Gastroesophageal sphincter (tissue), 4 donors: ENCODE data around the gene TMED3. TPM values are rescaled to one million over a fixed set of nuclear protein-coding genes. Genes with fewer than 3 reads are reported as not detected.
"Not testable (repeated sequence)": the region's sequence is repeated elsewhere in the genome, so short reads cannot be mapped to it uniquely, and the experiment has no call there.

Source experiments
- ATAC-seq: fragments of 150-250 bp; one replicate; pipeline ENCODE4 v1.9.1; 2016; ENCODE audit warnings: mild to moderate bottlenecking, moderate library complexity
- H3K27ac ChIP-seq, 4 donors: fragments of 200-600 bp; sonication (generic) in 3 of 4; 1 replicate in 3 of 4; 2 replicates in 1 of 4; pipeline ENCODE4 v1.5.1; 2016 to 2019
- H3K27me3 ChIP-seq: fragments of 200-600 bp; sonication (generic); one replicate; pipeline ENCODE4 v1.5.1; 2019
- H3K36me3 ChIP-seq, 2 donors: fragments of 200-600 bp; sonication (generic); one replicate each; pipeline ENCODE4 v1.5.1; 2019; ENCODE audit warnings: control low read depth in 1 of 2
- H3K4me1 ChIP-seq, 3 donors: fragments of 200-600 bp; sonication (generic); 1 replicate in 2 of 3; 2 replicates in 1 of 3; pipeline ENCODE4 v1.5.1; 2016 to 2019; ENCODE audit warnings: control low read depth in 2 of 3
- H3K4me3 ChIP-seq, 2 donors: fragments of 200-600 bp; sonication (generic); one replicate each; pipeline ENCODE4 v1.5.1; 2019; ENCODE audit warnings: mild to moderate bottlenecking in 1 of 2, moderate library complexity in 1 of 2
- H3K9me3 ChIP-seq, 3 donors: fragments of 200-600 bp; sonication (generic); one replicate each; pipeline ENCODE4 v1.5.1; 2017 to 2019; ENCODE audit warnings: control low read depth in 2 of 3
- CTCF ChIP-seq, 4 experiments: fragments of 200-600 bp in 2 of 4; fragments of 450-650 bp in 2 of 4; sonication (generic) in 1 of 4; IDR thresholded peaks; one replicate each; pipeline ENCODE4 v1.5.1; 2017 to 2019; ENCODE audit warnings: antibody characterized with exemption in 4 of 4, mild to moderate bottlenecking in 2 of 4, moderate library complexity in 2 of 4
- EP300 ChIP-seq: sonication (generic); formaldehyde crosslinking; IDR thresholded peaks from one replicate; pipeline ENCODE4 v1.6.1; 2017; ENCODE audit warnings: antibody characterized with exemption, mild to moderate bottlenecking
- POLR2A ChIP-seq, 2 donors: fragments of 450-650 bp; IDR thresholded peaks; one replicate each; pipeline ENCODE4 v1.6.1; 2017; ENCODE audit warnings: antibody characterized with exemption in 2 of 2, mild to moderate bottlenecking in 2 of 2, moderate library complexity in 1 of 2
- POLR2AphosphoS5 ChIP-seq: sonication (generic); formaldehyde crosslinking; IDR thresholded peaks from one replicate; pipeline ENCODE4 v1.6.1; 2017; ENCODE audit warnings: antibody characterized with exemption
- WGBS, 2 donors: methylation state at CpG; one replicate each; pipeline ENCODE4 v1.1.5; 2018; ENCODE audit warnings: low coverage in 1 of 2; 5-methylcytosine and 5-hydroxymethylcytosine counted together
- total RNA-seq, 4 donors: library from RNA; depleted of rRNA; stranded (reverse); fragments of >200 nt; gene quantifications; one replicate each; pipeline ENCODE4 v1.1.0, GENCODE V29; 2016

Gene TMED3
- total RNA-seq, 4 donors from 2014 or later: 14.6 to 31.1 (median 26.7) TPM

GRCh38 chr15:79315623-79316328 is 4.9 kb downstream of the TMED3 start:
- H3K9me3 ChIP-seq: no peaks in the 10 kb centered on the region
- WGBS, 2 donors: 82 to 100% methylated on average over 1 to 7 of the region's 10 CpGs
- ATAC-seq: no peak
- peaks cover 0 to 76% of the 10 kb centered on the region in 2 donors for H3K36me3 ChIP-seq
- H3K27ac ChIP-seq: no peak overlapping the region
- TF ChIP-seq POLR2A (IDR thresholded peaks at IDR 0.05) (no peak), CTCF (IDR thresholded peaks at IDR 0.05) (no peak), POLR2AphosphoS5 (no peak), EP300 (no peak)
- H3K4me1 ChIP-seq: peaks cover 0 to 18% (median 6%) of the 10 kb centered on the region in 3 donors
- H3K27me3 ChIP-seq: no peaks in the 10 kb centered on the region
- H3K4me3 ChIP-seq: no peak overlapping the region

GRCh38 chr15:79316864-79317263 is 6.0 kb downstream of the TMED3 start:
- no peak for ATAC-seq
- H3K27me3 ChIP-seq: no peaks in the 10 kb centered on the region
- TF ChIP-seq EP300: no peak
- TF ChIP-seq POLR2A (IDR thresholded peaks at IDR 0.05): no peak
- no peak for TF ChIP-seq POLR2AphosphoS5
- TF ChIP-seq CTCF (IDR thresholded peaks at IDR 0.05): no peak
- H3K9me3 ChIP-seq: no peaks in the 10 kb centered on the region
- no peak overlapping the region for H3K4me3 ChIP-seq
- 85 to 100% methylated on average over 2 to 8 of the region's 9 CpGs for WGBS, 2 donors
- H3K4me1 ChIP-seq: peaks cover 0 to 10% (median 3%) of the 10 kb centered on the region in 3 donors
- peaks cover 0 to 87% of the 10 kb centered on the region in 2 donors for H3K36me3 ChIP-seq
- no peak overlapping the region for H3K27ac ChIP-seq

- ATAC-seq, H3K9me3 ChIP-seq, H3K27ac ChIP-seq, H3K4me1 ChIP-seq, H3K27me3 ChIP-seq, H3K4me3 ChIP-seq: not testable (repeated sequence)
- H3K36me3 ChIP-seq: peaks cover 0 to 90% of the 10 kb centered on the region in 2 donors
- WGBS, 2 donors: 98% methylated on average over 8 of the region's 9 CpGs; no CpG with 5 or more reads in 1 of the 2 donors
These were observed 9.1 kb downstream of the TMED3 start for GRCh38 chr15:79319973-79320372.

GRCh38 chr15:79321876-79322275 is 11.0 kb downstream of the TMED3 start:
- H3K36me3 ChIP-seq: peaks cover 0 to 79% of the 10 kb centered on the region in 2 donors
- no peaks in the 10 kb centered on the region for H3K9me3 ChIP-seq
- no peak for ATAC-seq
- no peak for TF ChIP-seq POLR2AphosphoS5
- no peak for TF ChIP-seq CTCF (IDR thresholded peaks at IDR 0.05)
- no peak for TF ChIP-seq POLR2A (IDR thresholded peaks at IDR 0.05)
- TF ChIP-seq EP300: no peak
- no peaks in the 10 kb centered on the region for H3K4me1 ChIP-seq
- 50% methylated on average over 1 of the region's 14 CpGs; no CpG with 5 or more reads in 1 of the 2 donors for WGBS, 2 donors
- no peaks in the 10 kb centered on the region for H3K27me3 ChIP-seq
- H3K4me3 ChIP-seq: no peak overlapping the region
- H3K27ac ChIP-seq: no peak overlapping the region

GRCh38 chr15:79322306-79322705 is 11.4 kb downstream of the TMED3 start:
- Histone ChIP-seq H3K4me3 (no peak overlapping the region), H3K9me3 (no peaks in the 10 kb centered on the region), H3K27me3 (no peaks in the 10 kb centered on the region), H3K36me3 (peaks cover 0 to 75% of the 10 kb centered on the region in 2 donors), H3K4me1 (no peaks in the 10 kb centered on the region), H3K27ac (no peak overlapping the region)
- ATAC-seq: no peak
- TF ChIP-seq CTCF (IDR thresholded peaks at IDR 0.05) (no peak), POLR2A (IDR thresholded peaks at IDR 0.05) (no peak), EP300 (no peak), POLR2AphosphoS5 (no peak)
- WGBS, 2 donors: no CpG with 5 or more reads among the region's 3 CpGs
